ENCODE results near the gene ADD1. TPM values are rescaled to one million over a fixed set of nuclear protein-coding genes. Genes with fewer than 3 reads are reported as not detected.

The ADD1 gene
- polyA plus RNA-seq, 1 donor (not counting 4 experiments of a cell fraction or from before 2014, with no cell fraction given), result 109 TPM

DNA sequence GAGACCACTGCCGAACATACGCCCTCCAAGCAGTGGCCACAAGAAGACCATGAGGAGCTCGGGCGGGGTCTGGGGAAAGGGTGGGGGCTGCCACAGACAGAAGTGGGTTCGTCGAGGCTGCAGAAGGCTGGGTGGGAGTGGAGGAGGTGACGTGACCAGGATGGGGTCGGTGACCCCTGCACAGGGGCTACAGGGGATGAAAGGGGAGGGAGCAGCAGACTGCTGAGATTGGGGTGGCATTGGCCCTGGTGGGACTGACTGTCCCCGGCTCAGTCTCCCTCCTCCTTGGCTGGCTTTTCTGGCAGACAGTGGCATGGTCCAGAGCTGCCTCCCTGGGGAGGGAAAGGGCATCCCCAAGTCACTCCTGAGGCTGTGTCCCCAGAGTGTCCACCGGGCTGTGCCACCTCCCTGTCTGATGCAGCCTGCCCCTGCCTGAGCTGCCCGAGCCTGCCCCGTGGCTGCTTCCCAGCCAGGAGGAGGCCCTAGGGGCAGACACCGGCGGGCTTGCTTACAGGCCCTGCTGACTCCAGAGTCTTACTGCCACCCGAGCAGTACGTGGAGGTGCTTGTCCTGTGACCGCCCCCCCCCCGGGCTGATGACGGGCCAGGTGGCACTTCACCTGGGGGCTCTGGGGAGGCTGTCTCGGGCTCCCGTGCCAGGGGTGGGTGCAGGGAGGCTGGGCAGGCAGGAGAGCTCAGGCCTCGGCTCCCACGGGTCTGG is 43.5 kb upstream of the ADD1 start:
- H3K36me3 ChIP-seq (ENCODE audit: control insufficient read depth in 2 of 2, extremely low read depth in 1 of 2, insufficient read depth in 2 of 2, low read length in 2 of 2), result no peaks in the 10 kb centered on the region
- no peaks in the 10 kb centered on the region for H4K20me1 ChIP-seq (ENCODE audit: control insufficient read depth, extremely low read depth, insufficient read depth, low read length)
- DNase-seq (ENCODE audit: low read depth, low spot score) (no peak), FAIRE-seq (no peak)
- H3K4me3 ChIP-seq (ENCODE audit: control insufficient read depth in 2 of 3, extremely low read depth in 1 of 3, insufficient read depth in 2 of 3, low read depth in 1 of 3, low read length in 3 of 3), result peak overlapping the region in 1 of 3 experiments; percentile 28
- H3K79me2 ChIP-seq (ENCODE audit: control insufficient read depth, insufficient read depth, low read length), result no peaks in the 10 kb centered on the region
- H2AFZ ChIP-seq (ENCODE audit: control insufficient read depth, low read length), result peak overlapping the region; percentile 12
- H3K27me3 ChIP-seq (ENCODE audit: control insufficient read depth, extremely low read depth, insufficient read depth, low read length), result no peaks in the 10 kb centered on the region
- H3K9ac ChIP-seq (ENCODE audit: control insufficient read depth, extremely low read depth, insufficient read depth, low read length), result peak overlapping the region; percentile 47
- peak overlapping the region; percentile 48 for H3K4me2 ChIP-seq (ENCODE audit: control insufficient read depth, extremely low read depth, insufficient read depth, low read depth, low read length)
- dilution Hi-C loops (cut with MboI; ENCODE audit: extremely low pct_ligation_motif_present, low sequenced_read_pairs), result no loop called here
- H3K27ac ChIP-seq (ENCODE audit: control insufficient read depth, insufficient read depth, low read length), result no peak overlapping the region
- no peak for TF ChIP-seq EZH2 (IDR thresholded peaks at IDR 0.05; ENCODE audit: low read length)
- TF ChIP-seq CTCF (optimal IDR thresholded peaks at IDR 0.05 in 1 of 3, IDR thresholded peaks at IDR 0.05 in 1 of 3, conservative IDR thresholded peaks at IDR 0.05 in 1 of 3; ENCODE audit: extremely low read depth in 1 of 3, insufficient read depth in 2 of 3, low read length in 3 of 3), result no peak
- H3K4me1 ChIP-seq (ENCODE audit: control insufficient read depth, extremely low read depth, insufficient read depth, low read length), result peaks cover 61% of the 10 kb centered on the region
- no peaks in the 10 kb centered on the region for H3K9me3 ChIP-seq (ENCODE audit: control insufficient read depth, low read depth, low read length)
- no peaks in the 10 kb centered on the region for H3K9me1 ChIP-seq (ENCODE audit: control insufficient read depth, extremely low read depth, insufficient read depth, low read length)

GRCh38 chr4:2800691-2801596 is 42.7 kb upstream of the ADD1 start:
- dilution Hi-C loops (cut with MboI; ENCODE audit: extremely low pct_ligation_motif_present, low sequenced_read_pairs), result no loop called here
- FAIRE-seq, result no peak

More at GRCh38 chr4:2800691-2801596, 42.7 kb upstream of the ADD1 start:
- Histone ChIP-seq H3K9me3 (ENCODE audit: control insufficient read depth, low read depth, low read length) (no peaks in the 10 kb centered on the region), H3K9ac (ENCODE audit: control insufficient read depth, extremely low read depth, insufficient read depth, low read length) (peak overlapping the region; percentile 47), H3K4me2 (ENCODE audit: control insufficient read depth, extremely low read depth, insufficient read depth, low read depth, low read length) (peak overlapping the region; percentile 48), H4K20me1 (ENCODE audit: control insufficient read depth, extremely low read depth, insufficient read depth, low read length) (no peaks in the 10 kb centered on the region), H3K36me3 (ENCODE audit: control insufficient read depth in 2 of 2, extremely low read depth in 1 of 2, insufficient read depth in 2 of 2, low read length in 2 of 2) (no peaks in the 10 kb centered on the region), H3K27ac (ENCODE audit: control insufficient read depth, insufficient read depth, low read length) (no peak overlapping the region), H3K9me1 (ENCODE audit: control insufficient read depth, extremely low read depth, insufficient read depth, low read length) (no peaks in the 10 kb centered on the region), H3K27me3 (ENCODE audit: control insufficient read depth, extremely low read depth, insufficient read depth, low read length) (no peaks in the 10 kb centered on the region), H3K4me1 (ENCODE audit: control insufficient read depth, extremely low read depth, insufficient read depth, low read length) (peaks cover 66% of the 10 kb centered on the region), H3K4me3 (ENCODE audit: control insufficient read depth in 2 of 3, extremely low read depth in 1 of 3, insufficient read depth in 2 of 3, low read depth in 1 of 3, low read length in 3 of 3) (peak overlapping the region in 1 of 3 experiments; percentile 28), H3K79me2 (ENCODE audit: control insufficient read depth, insufficient read depth, low read length) (no peaks in the 10 kb centered on the region), H2AFZ (ENCODE audit: control insufficient read depth, low read length) (peak overlapping the region; percentile 23)
- DNase-seq (ENCODE audit: low read depth, low spot score), result no peak
- TF ChIP-seq CTCF (optimal IDR thresholded peaks at IDR 0.05 in 1 of 3, IDR thresholded peaks at IDR 0.05 in 1 of 3, conservative IDR thresholded peaks at IDR 0.05 in 1 of 3; ENCODE audit: extremely low read depth in 1 of 3, insufficient read depth in 2 of 3, low read length in 3 of 3) (no peak), EZH2 (IDR thresholded peaks at IDR 0.05; ENCODE audit: low read length) (no peak)
